Liver (tissue), 2 donors: ENCODE results near the gene MAMSTR.

ENCODE experiments used
- NR2F2 ChIP-seq: IDR thresholded peaks from 2 replicates; pipeline ENCODE4 v1.6.1; 2016; ENCODE audit warnings: antibody characterized with exemption
- YY1 ChIP-seq: IDR thresholded peaks from 2 replicates; pipeline ENCODE4 v1.6.1; 2016; ENCODE audit warnings: antibody characterized with exemption, mild to moderate bottlenecking
- donor health status: healthy.

- TF ChIP-seq NR2F2 = no peak
- no peak for TF ChIP-seq YY1
These were observed 11.1 kb downstream of the MAMSTR start for GRCh38 chr19:48708471-48708870.
